ENCODE data around the gene LRP1-AS. TPM values are rescaled to one million over a fixed set of nuclear protein-coding genes. Genes with fewer than 3 reads are reported as not detected.

Gene LRP1-AS
- total and polyA plus RNA-seq, 8 donors = not detected

DNA sequence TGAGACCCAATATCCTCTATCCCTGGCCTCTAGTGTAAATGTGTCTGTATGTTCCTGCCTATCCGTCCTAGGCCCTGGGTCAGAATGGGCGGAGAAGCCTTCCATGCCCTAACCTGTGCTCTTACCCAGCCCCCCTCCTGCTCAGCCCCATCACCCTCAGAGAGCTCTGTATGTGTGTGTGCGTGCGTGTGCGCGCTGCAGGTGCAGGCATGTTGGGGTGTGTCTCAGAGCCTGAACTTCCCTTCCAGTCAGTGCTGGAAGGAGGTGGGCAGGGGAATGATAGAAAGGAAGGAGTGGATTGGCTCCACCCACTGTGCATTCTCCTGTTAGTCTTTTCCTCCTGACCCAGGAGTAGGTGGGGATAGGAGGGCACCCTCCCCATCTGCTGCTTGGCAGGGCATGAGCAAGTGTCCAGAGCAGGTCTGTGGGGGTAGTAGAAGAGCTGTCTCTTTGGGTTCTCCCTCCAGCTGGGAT lies 51.3 kb downstream of the LRP1-AS start:
- DNase-seq (no peak), FAIRE-seq (no peak), ATAC-seq (no peak)
- TF ChIP-seq, protein P1, sequence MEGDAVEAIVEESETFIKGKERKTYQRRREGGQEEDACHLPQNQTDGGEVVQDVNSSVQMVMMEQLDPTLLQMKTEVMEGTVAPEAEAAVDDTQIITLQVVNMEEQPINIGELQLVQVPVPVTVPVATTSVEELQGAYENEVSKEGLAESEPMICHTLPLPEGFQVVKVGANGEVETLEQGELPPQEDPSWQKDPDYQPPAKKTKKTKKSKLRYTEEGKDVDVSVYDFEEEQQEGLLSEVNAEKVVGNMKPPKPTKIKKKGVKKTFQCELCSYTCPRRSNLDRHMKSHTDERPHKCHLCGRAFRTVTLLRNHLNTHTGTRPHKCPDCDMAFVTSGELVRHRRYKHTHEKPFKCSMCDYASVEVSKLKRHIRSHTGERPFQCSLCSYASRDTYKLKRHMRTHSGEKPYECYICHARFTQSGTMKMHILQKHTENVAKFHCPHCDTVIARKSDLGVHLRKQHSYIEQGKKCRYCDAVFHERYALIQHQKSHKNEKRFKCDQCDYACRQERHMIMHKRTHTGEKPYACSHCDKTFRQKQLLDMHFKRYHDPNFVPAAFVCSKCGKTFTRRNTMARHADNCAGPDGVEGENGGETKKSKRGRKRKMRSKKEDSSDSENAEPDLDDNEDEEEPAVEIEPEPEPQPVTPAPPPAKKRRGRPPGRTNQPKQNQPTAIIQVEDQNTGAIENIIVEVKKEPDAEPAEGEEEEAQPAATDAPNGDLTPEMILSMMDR (IDR thresholded peaks at IDR 0.05) = no peak
- H3K4me1 ChIP-seq = no peaks in the 10 kb centered on the region
- H3K27me3 ChIP-seq = no peaks in the 10 kb centered on the region
- H3K36me3 ChIP-seq = peaks cover 0 to 26% (median 0%) of the 10 kb centered on the region in 3 donors
- no peak overlapping the region for H3K27ac ChIP-seq
- H3K9me3 ChIP-seq = no peaks in the 10 kb centered on the region
- H3K4me3 ChIP-seq = no peak overlapping the region
- 86 to 93% methylated on average over 6 of the region's 6 CpGs for WGBS, 2 donors
- intact Hi-C loops (cut with DNase I) = no loop called here

DNA sequence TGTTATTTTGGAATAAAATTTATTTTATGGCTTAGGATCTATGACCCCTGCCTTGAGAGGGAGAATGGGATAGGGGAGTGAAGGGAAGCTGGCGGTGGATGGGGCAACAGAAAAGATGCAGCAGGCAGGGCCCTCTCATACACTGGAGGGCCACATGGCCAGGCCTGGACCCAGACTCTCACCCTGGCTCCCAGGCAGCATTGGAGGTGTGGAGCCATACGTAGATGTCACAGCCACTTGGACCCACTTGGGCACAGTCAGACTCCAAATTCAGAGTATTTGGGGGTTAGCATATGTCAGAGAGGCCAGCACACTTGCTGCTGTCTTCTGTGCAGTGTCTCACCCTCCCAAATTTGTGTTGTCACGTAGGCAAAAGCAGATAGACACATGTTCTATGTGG lies 52.0 kb downstream of the LRP1-AS start:
- Histone ChIP-seq H3K4me1 (peaks cover 0 to 2% (median 0%) of the 10 kb centered on the region in 3 donors), H3K27me3 (no peaks in the 10 kb centered on the region), H3K36me3 (peaks cover 0 to 26% (median 0%) of the 10 kb centered on the region in 3 donors), H3K9me3 (no peaks in the 10 kb centered on the region), H3K4me3 (no peak overlapping the region), H3K27ac (no peak overlapping the region)
- ATAC-seq (no peak), FAIRE-seq (no peak), DNase-seq (peak in 1 of 6 donors; percentile 8)
- TF ChIP-seq, protein P1 (IDR thresholded peaks at IDR 0.05) = no peak
- intact Hi-C loops (cut with DNase I) = no loop called here
- WGBS, 2 donors = 89 to 98% methylated on average over 3 of the region's 3 CpGs

Small RNA genes lying within 50 kb of the gene (microRNA-seq; reads per million reads assigned to microRNA genes)
- 1.2 reads per million in 2 donors for gene MIR1228

Other genes starting within 250 kb of the LRP1-AS start
- not detected for gene SDR9C7, start 213.2 kb downstream of the LRP1-AS start, total RNA-seq
- gene SDR9C7, start 213.2 kb downstream of the LRP1-AS start, polyA plus RNA-seq = not detected
- under 1 TPM; 0.08 to 0.35 (median 0.25) TPM for gene RDH16, start 190.0 kb downstream of the LRP1-AS start, total RNA-seq
- under 1 TPM; 0.77 to 0.84 TPM for gene RDH16, start 190.0 kb downstream of the LRP1-AS start, polyA plus RNA-seq
- 1 to 10 TPM; 2.4 to 4.3 (median 2.8) TPM for gene ZBTB39, start 141.1 kb downstream of the LRP1-AS start, total RNA-seq
- 1 to 10 TPM; 1.5 to 1.9 TPM for gene ZBTB39, start 141.1 kb downstream of the LRP1-AS start, polyA plus RNA-seq
- gene TAC3, start 131.1 kb downstream of the LRP1-AS start, total RNA-seq = not detected
- gene TAC3, start 131.1 kb downstream of the LRP1-AS start, polyA plus RNA-seq = 1 to 10 TPM in 1 of 2 donors, under 1 TPM in 1; 0.23 to 4.4 TPM
- gene MYO1A, start 97.5 kb downstream of the LRP1-AS start, total RNA-seq = under 1 TPM in 5 of 6 donors, not detected in 1; 0.22 to 0.65 (median 0.47) TPM
- gene MYO1A, start 97.5 kb downstream of the LRP1-AS start, polyA plus RNA-seq = under 1 TPM; 0.15 to 0.47 TPM
- gene NEMP1, start 68.8 kb downstream of the LRP1-AS start, total RNA-seq = 1 to 10 TPM; 3.2 to 5.7 (median 4.0) TPM
- gene NEMP1, start 68.8 kb downstream of the LRP1-AS start, polyA plus RNA-seq = 1 to 10 TPM; 1.1 to 2.4 TPM
- gene NAB2, start 58.5 kb downstream of the LRP1-AS start, total RNA-seq = 10 to 100 TPM in 1 of 6 donors, 1 to 10 TPM in 5; 2.1 to 12.9 (median 4.6) TPM
- 10 to 100 TPM in 1 of 2 donors, 1 to 10 TPM in 1; 5.8 to 21.3 TPM for gene NAB2, start 58.5 kb downstream of the LRP1-AS start, polyA plus RNA-seq
- gene STAT6, start 36.3 kb downstream of the LRP1-AS start, total RNA-seq = 100 to 1,000 TPM in 1 of 6 donors, 10 to 100 TPM in 5; 31.0 to 116 (median 51.9) TPM
- 100 to 1,000 TPM; 137 to 141 TPM for gene STAT6, start 36.3 kb downstream of the LRP1-AS start, polyA plus RNA-seq
- gene LRP1, start 19.1 kb downstream of the LRP1-AS start, total RNA-seq = 10 to 100 TPM; 19.2 to 89.4 (median 38.5) TPM
- gene LRP1, start 19.1 kb downstream of the LRP1-AS start, polyA plus RNA-seq = 10 to 100 TPM; 12.2 to 15.7 TPM
- 1 to 10 TPM in 4 of 6 donors, under 1 TPM in 2; 0.37 to 3.3 (median 1.2) TPM for gene NXPH4, start 69.2 kb upstream of the LRP1-AS start, total RNA-seq
- gene NXPH4, start 69.2 kb upstream of the LRP1-AS start, polyA plus RNA-seq = under 1 TPM; 0.28 to 0.38 TPM
- gene SHMT2, start 82.1 kb upstream of the LRP1-AS start, total RNA-seq = 100 to 1,000 TPM in 1 of 6 donors, 10 to 100 TPM in 5; 44.8 to 183 (median 63.9) TPM
- 10 to 100 TPM; 20.0 to 29.8 TPM for gene SHMT2, start 82.1 kb upstream of the LRP1-AS start, polyA plus RNA-seq
- 1 to 10 TPM in 2 of 6 donors, under 1 TPM in 4; 0.46 to 2.1 (median 0.76) TPM for gene STAC3, start 103.6 kb upstream of the LRP1-AS start, total RNA-seq
- gene STAC3, start 103.6 kb upstream of the LRP1-AS start, polyA plus RNA-seq = 1 to 10 TPM; 2.5 to 3.0 TPM